ENCODE results near the gene BTBD6. TPM values are rescaled to one million over a fixed set of nuclear protein-coding genes. Genes with fewer than 3 reads are reported as not detected.

Gene BTBD6
- total and polyA plus RNA-seq, 9 of the 15 experiments (the other 6 are each of a cell fraction or from before 2014, with no cell fraction given): not detected

GRCh38 chr14:105258846-105259245 is 10.5 kb downstream of the BTBD6 start:
- ChIA-PET CTCF (ENCODE audit: low intra/inter-chr PET ratio) (no interaction called here), POLR2A (no interaction called here)
- Histone ChIP-seq H3K36me3 (ENCODE audit: control insufficient read depth, insufficient read depth, low read length) (no peaks in the 10 kb centered on the region; the same call in 2 of the 3 replicates), H3K9me1 (ENCODE audit: control insufficient read depth, insufficient read depth, low read length) (no peaks in the 10 kb centered on the region), H3K4me2 (ENCODE audit: insufficient read depth, low read length) (no peak overlapping the region), H2AFZ (ENCODE audit: low read depth, low read length) (no peak overlapping the region), H3K9ac (ENCODE audit: insufficient read depth in 1 of 2, low read depth in 2 of 2, low read length in 2 of 2) (no peak overlapping the region), H3K9me3 (replicated peaks; ENCODE audit: control insufficient read depth, insufficient read depth, low read depth, low read length) (no peaks in the 10 kb centered on the region), H3K27ac (ENCODE audit: extremely low read depth, low read depth, low read length) (no peak overlapping the region), H3K27me3 (ENCODE audit: control insufficient read depth in 2 of 2, insufficient read depth in 2 of 2, low read length in 2 of 2) (no peaks in the 10 kb centered on the region), H3K4me1 (replicated peaks in 1 of 2; ENCODE audit: control insufficient read depth in 2 of 2, insufficient read depth in 2 of 2, low read length in 2 of 2) (no peaks in the 10 kb centered on the region), H4K20me1 (replicated peaks; ENCODE audit: control insufficient read depth, insufficient read depth, low read length) (no peaks in the 10 kb centered on the region), H3K79me2 (ENCODE audit: control insufficient read depth, insufficient read depth, low read length) (no peaks in the 10 kb centered on the region), H3K4me3 (no peak overlapping the region)
- no peak for FAIRE-seq
- BruUV-seq (replicated peaks): no TSS peak
- ATAC-seq: no peak
- TF ChIP-seq NFYB (IDR thresholded peaks at IDR 0.05; ENCODE audit: extremely low read depth, insufficient read length) (no peak), HES1 (IDR thresholded peaks at IDR 0.05; ENCODE audit: low read depth) (no peak)
- in situ Hi-C loops (cut with MboI) (no loop called here), intact Hi-C loops (cut with micrococcal nuclease) (no loop called here)
- DNase-seq (ENCODE audit: extremely low read depth in 1 of 4, low spot score in 3 of 4): no peak
- WGBS (ENCODE audit: insufficient coverage, low coverage, missing lambda C conversion rate): 85% methylated on average over 4 of the region's 7 CpGs

- Histone ChIP-seq H3K9me3 (replicated peaks; ENCODE audit: control insufficient read depth, insufficient read depth, low read depth, low read length) (no peaks in the 10 kb centered on the region), H3K4me2 (ENCODE audit: insufficient read depth, low read length) (no peak overlapping the region), H3K36me3 (ENCODE audit: control insufficient read depth, insufficient read depth, low read length) (no peaks in the 10 kb centered on the region; the same call in 2 of the 3 replicates), H3K4me1 (replicated peaks in 1 of 2; ENCODE audit: control insufficient read depth in 2 of 2, insufficient read depth in 2 of 2, low read length in 2 of 2) (no peaks in the 10 kb centered on the region), H3K4me3 (no peak overlapping the region), H3K9me1 (ENCODE audit: control insufficient read depth, insufficient read depth, low read length) (no peaks in the 10 kb centered on the region), H2AFZ (ENCODE audit: low read depth, low read length) (no peak overlapping the region), H3K79me2 (ENCODE audit: control insufficient read depth, insufficient read depth, low read length) (no peaks in the 10 kb centered on the region), H3K27ac (ENCODE audit: extremely low read depth, low read depth, low read length) (no peak overlapping the region), H4K20me1 (replicated peaks; ENCODE audit: control insufficient read depth, insufficient read depth, low read length) (no peaks in the 10 kb centered on the region), H3K27me3 (ENCODE audit: control insufficient read depth in 2 of 2, insufficient read depth in 2 of 2, low read length in 2 of 2) (no peaks in the 10 kb centered on the region), H3K9ac (ENCODE audit: insufficient read depth in 1 of 2, low read depth in 2 of 2, low read length in 2 of 2) (peak overlapping the region in 1 of 2 experiments; percentile 26; a peak in 1 of 4 replicates)
- BruUV-seq (replicated peaks): no TSS peak
- CTCF ChIA-PET (ENCODE audit: low intra/inter-chr PET ratio): no interaction called here
- DNase-seq (ENCODE audit: extremely low read depth in 1 of 4, low spot score in 3 of 4): no peak
- FAIRE-seq: no peak
- WGBS (ENCODE audit: insufficient coverage, low coverage, missing lambda C conversion rate): 100% methylated on average over 2 of the region's 12 CpGs
- ATAC-seq: no peak
- in situ Hi-C loops (cut with MboI): loop anchor here (10.0 kb wide), 1 partner anchor 84 kb away; no protein-coding TSS in a partner anchor
- POLR2A ChIA-PET: interaction anchor here (0.5 kb wide), 1 partner anchor 143 kb away, joined by 4 read pairs; no protein-coding TSS in a partner anchor
- intact Hi-C loops (cut with micrococcal nuclease): no loop called here
- TF ChIP-seq CREBBP (IDR thresholded peaks at IDR 0.05; ENCODE audit: low read depth, low read length): no peak
- no peak for TF ChIP-seq TAL1 (IDR thresholded peaks at IDR 0.05)
- no peak for TF ChIP-seq NR4A1 (CRISPR knock-in tag; IDR thresholded peaks at IDR 0.05)
- TF ChIP-seq NR4A1 (tag; IDR thresholded peaks at IDR 0.05): no peak
- no peak for TF ChIP-seq KDM2B (CRISPR knock-in tag; IDR thresholded peaks at IDR 0.05)
- no peak for TF ChIP-seq PTTG1 (tag; IDR thresholded peaks at IDR 0.05; ENCODE audit: low read depth)
- no peak for TF ChIP-seq SRF (CRISPR knock-in tag; IDR thresholded peaks at IDR 0.05)
- TF ChIP-seq TCF3 (CRISPR knock-in tag; IDR thresholded peaks at IDR 0.05): no peak
- TF ChIP-seq ZNF133 (CRISPR knock-in tag; IDR thresholded peaks at IDR 0.05): no peak
- no peak for TF ChIP-seq BMI1 (IDR thresholded peaks at IDR 0.05; ENCODE audit: low read length)
- TF ChIP-seq MAFF (IDR thresholded peaks at IDR 0.05; ENCODE audit: low read length): no peak
- no peak for TF ChIP-seq LARP7 (IDR thresholded peaks at IDR 0.05)
- no peak for TF ChIP-seq ZBTB17 (CRISPR knock-in tag; IDR thresholded peaks at IDR 0.05)
- TF ChIP-seq PHF21A (IDR thresholded peaks at IDR 0.05; ENCODE audit: borderline replicate concordance, low read depth): no peak
- no peak for TF ChIP-seq RBM34 (IDR thresholded peaks at IDR 0.05; ENCODE audit: borderline replicate concordance, insufficient read depth, low read length)
- TF ChIP-seq DDX20 (tag; IDR thresholded peaks at IDR 0.05; ENCODE audit: low read depth): no peak
- TF ChIP-seq TGIF2 (CRISPR knock-in tag; IDR thresholded peaks at IDR 0.05): no peak
- no peak for TF ChIP-seq FIP1L1 (IDR thresholded peaks at IDR 0.05; ENCODE audit: low read depth, low read length, poor library complexity, severe bottlenecking)
Measured at GRCh38 chr14:105260959-105261358, 12.6 kb downstream of the BTBD6 start.
